HepG2 (cell line): Measurements from ENCODE around the gene MCC. TPM values are rescaled to one million over a fixed set of nuclear protein-coding genes. Genes with fewer than 3 reads are reported as not detected.

Experiments
- ATAC-seq: fragments of 200-7000 bp; cut with Tn5 transposase; 3 replicates; pipeline ENCODE4 v1.9.1; 2020; ENCODE audit warnings: mild to moderate bottlenecking, moderate library complexity
- BruUV-seq: library from RNA; stranded (reverse); fragments of 400-500 nt; replicated peaks from 2 replicates; lab custom pipeline; 2021; lab: Mats Ljungman, UMichigan
- CTCF ChIA-PET: fragments of 300-600 bp; formaldehyde crosslinking; extraction: SDS; loops from one replicate; lab custom pipeline; 2021; ENCODE audit warnings: low total read pairs, inconsistent platforms, low intra/inter-chr PET ratio; lab: Yijun Ruan, JAX
- POLR2A ChIA-PET: fragments of 350-600 bp; sonication (Branson Sonifier 250); formaldehyde crosslinking; loops from one replicate; lab custom pipeline; 2020; ENCODE audit warnings: antibody characterized with exemption, inconsistent platforms; lab: Yijun Ruan, JAX
- DNase-seq: peaks from one replicate; pipeline ENCODE4 v3.0.0-alpha.2; 2015; ENCODE audit warnings: low spot score
- FAIRE-seq: peaks from 3 replicates; lab custom pipeline; 2011; peaks lifted over from hg19 to GRCh38; lab: Jason Lieb, UNC
- H2AFZ ChIP-seq: one replicate; pipeline ENCODE4 v1.6.1; 2011; ENCODE audit warnings: low read length, inconsistent platforms
- H3K27ac ChIP-seq: fragments of 300-600 bp; 3 replicates; pipeline ENCODE4 v1.8.0; 2011; ENCODE audit warnings: mixed run types, mild to moderate bottlenecking, mixed read lengths, low read length, inconsistent platforms; ENCODE audit not compliant: insufficient read depth; ENCODE audit errors: extremely low read length
- H3K27me3 ChIP-seq, 2 experiments: fragments of 200-600 bp in 1 of 2; 2 replicates in 1 of 2; 3 replicates in 1 of 2; pipeline versions ENCODE4 v1.6.0 to v1.8.0; 2011; ENCODE audit warnings: low read length in 2 of 2, mild to moderate bottlenecking in 2 of 2, moderate library complexity in 2 of 2, inconsistent platforms in 1 of 2; ENCODE audit not compliant: insufficient read depth in 2 of 2, control insufficient read depth in 1 of 2
- H3K36me3 ChIP-seq, 2 experiments: fragments of 200-600 bp in 1 of 2; replicated peaks in 1 of 2; 2 replicates in 1 of 2; 3 replicates in 1 of 2; pipeline versions ENCODE4 v1.5.1 to v1.8.0; 2011; ENCODE audit warnings: low read length in 2 of 2, inconsistent platforms in 1 of 2; ENCODE audit not compliant: insufficient read depth in 2 of 2, control insufficient read depth in 1 of 2
- H3K4me1 ChIP-seq: 2 replicates; pipeline ENCODE4 v1.5.1; 2012; ENCODE audit warnings: low read length, inconsistent platforms; ENCODE audit not compliant: insufficient read depth
- H3K4me2 ChIP-seq: 2 replicates; pipeline ENCODE4 v1.6.0; 2011; ENCODE audit warnings: low read depth, low read length, inconsistent platforms
- H3K4me3 ChIP-seq, 3 experiments: fragments of 200-600 bp in 1 of 3; sonication (generic), shearing (Covaris generic) in 1 of 3; replicated peaks in 1 of 3; 2 replicates each; pipeline ENCODE4 v1.5.1; 2011 to 2016; ENCODE audit warnings: low read length in 3 of 3, inconsistent platforms in 2 of 3, low read depth in 2 of 3, mild to moderate bottlenecking in 2 of 3, control low read depth in 1 of 3, mixed read lengths in 1 of 3; ENCODE audit not compliant: insufficient read depth in 1 of 3
- H3K79me2 ChIP-seq: one replicate; pipeline ENCODE4 v1.6.1; 2011; ENCODE audit warnings: low read length, inconsistent platforms; ENCODE audit not compliant: insufficient read depth
- H3K9ac ChIP-seq: 2 replicates; pipeline ENCODE4 v1.6.0; 2011; ENCODE audit warnings: mild to moderate bottlenecking, low read depth, low read length, inconsistent platforms; ENCODE audit not compliant: insufficient read depth
- H3K9me3 ChIP-seq: 2 replicates; pipeline ENCODE4 v1.5.1; 2012; ENCODE audit warnings: mild to moderate bottlenecking, low read length
- H4K20me1 ChIP-seq: 2 replicates; pipeline ENCODE4 v1.6.0; 2011; ENCODE audit warnings: inconsistent platforms, mild to moderate bottlenecking, low read length, moderate library complexity; ENCODE audit not compliant: insufficient read depth
- CHD2 ChIP-seq: IDR thresholded peaks from 2 replicates; pipeline ENCODE4 v1.6.1; 2011; ENCODE audit warnings: low read depth, low read length, improper control_type of control experiment
- KDM3A ChIP-seq: IDR thresholded peaks from 2 replicates; pipeline ENCODE4 v1.6.1; 2018; ENCODE audit warnings: low read depth, missing compliant biosample characterization
- MAFF ChIP-seq: IDR thresholded peaks from 2 replicates; pipeline ENCODE4 v1.6.1; 2011; ENCODE audit warnings: low read depth, low read length, improper control_type of control experiment
- REPIN1 ChIP-seq: sonication (generic); formaldehyde crosslinking; IDR thresholded peaks from 2 replicates; pipeline ENCODE4 v1.8.0; 2022; ENCODE audit warnings: missing genetic modification reagents, low read depth, mild to moderate bottlenecking, borderline replicate concordance
- RNF2 ChIP-seq: fragments of 450-650 bp; conservative IDR thresholded peaks from 2 replicates; pipeline ENCODE4 v1.6.1; 2016; ENCODE audit warnings: low read depth
- SRSF9 ChIP-seq: fragments of 200-400 bp; formaldehyde crosslinking; IDR thresholded peaks from 2 replicates; pipeline ENCODE4 v1.6.1; 2018; ENCODE audit warnings: borderline replicate concordance, mild to moderate bottlenecking, low read depth, low read length; ENCODE audit not compliant: insufficient read depth, poor library complexity, severe bottlenecking
- TRIM24 ChIP-seq: sonication (generic); formaldehyde crosslinking; IDR thresholded peaks from 2 replicates; pipeline ENCODE4 v1.8.0; 2022; ENCODE audit warnings: mild to moderate bottlenecking, missing genetic modification reagents
- ZFP36L2 ChIP-seq: sonication (generic); formaldehyde crosslinking; IDR thresholded peaks from 2 replicates; pipeline ENCODE4 v1.4.0; 2020; ENCODE audit warnings: missing genetic modification reagents
- ZNF263 ChIP-seq: sonication (generic); formaldehyde crosslinking; IDR thresholded peaks from 2 replicates; pipeline ENCODE4 v1.4.0; 2020; ENCODE audit warnings: missing genetic modification reagents
- ZNF629 ChIP-seq: sonication (generic); formaldehyde crosslinking; conservative IDR thresholded peaks from 2 replicates; pipeline ENCODE4 v1.5.0; 2020; ENCODE audit warnings: missing genetic modification reagents
- ZNF773 ChIP-seq: sonication (generic); formaldehyde crosslinking; IDR thresholded peaks from 2 replicates; pipeline ENCODE4 v1.4.0; 2020; ENCODE audit warnings: missing genetic modification reagents, borderline replicate concordance
- WGBS: methylation state at CpG from one replicate; pipeline ENCODE4 v1.1.6; 2017; ENCODE audit warnings: low lambda C conversion rate; 5-methylcytosine and 5-hydroxymethylcytosine counted together
- in situ Hi-C: cut with HindIII; loops from 2 replicates; pipeline ENCODE4 v1.10.0; 2017; ENCODE audit warnings: low pct_unique_long_range_greater_than_20kb; ENCODE audit not compliant: extremely low pct_ligation_motif_present
- intact Hi-C: fragments of 100-400 bp; cut with micrococcal nuclease; formaldehyde crosslinking; loops from one replicate; pipeline ENCODE4 v1.10.0; 2022; ENCODE audit not compliant: unreplicated experiment
- polyA plus RNA-seq, 8 experiments: library from polyadenylated mRNA; depleted of rRNA in 3 of 8; stranded (reverse) in 7 of 8; unstranded in 1 of 8; fragments of >200 nt; fragmentation: Illumina TruSeq in 4 of 8; extraction: Trizol in 4 of 8; gene quantifications; 2 replicates each; pipeline versions ENCODE4 v1.2.1 to v1.2.3, GENCODE V29; 2011 to 2016; ENCODE audit warnings: low read depth in 4 of 8, missing spikeins in 1 of 8, mixed read lengths in 1 of 8; ENCODE audit not compliant: insufficient read depth in 1 of 8
- total RNA-seq, 5 experiments: library from RNA; depleted of rRNA; stranded (reverse); fragments of >200 nt; fragmentation: Illumina TruSeq; extraction: Trizol; gene quantifications; 2 replicates each; pipeline ENCODE4 v1.2.3, GENCODE V29; 2016; ENCODE audit warnings: low read depth in 1 of 5
- TF ChIP-seq, protein P1 (sequence below): sonication (generic); formaldehyde crosslinking; IDR thresholded peaks from 2 replicates; pipeline ENCODE4 v1.9.0; 2022; ENCODE audit warnings: low read depth, missing genetic modification reagents
- TF ChIP-seq, protein P2 (sequence below): sonication (generic); formaldehyde crosslinking; IDR thresholded peaks from 2 replicates; pipeline ENCODE4 v1.4.0; 2020; ENCODE audit warnings: missing genetic modification reagents
- TF ChIP-seq, protein P3 (sequence below): sonication (generic); formaldehyde crosslinking; IDR thresholded peaks from 2 replicates; pipeline ENCODE4 v1.5.0; 2020; ENCODE audit warnings: mild to moderate bottlenecking, missing genetic modification reagents

MCC gene
- total and polyA plus RNA-seq, 2 of the 13 experiments (the other 11 are each of a cell fraction or from before 2014, with no cell fraction given), result 0.55 to 2.4 TPM

DNA sequence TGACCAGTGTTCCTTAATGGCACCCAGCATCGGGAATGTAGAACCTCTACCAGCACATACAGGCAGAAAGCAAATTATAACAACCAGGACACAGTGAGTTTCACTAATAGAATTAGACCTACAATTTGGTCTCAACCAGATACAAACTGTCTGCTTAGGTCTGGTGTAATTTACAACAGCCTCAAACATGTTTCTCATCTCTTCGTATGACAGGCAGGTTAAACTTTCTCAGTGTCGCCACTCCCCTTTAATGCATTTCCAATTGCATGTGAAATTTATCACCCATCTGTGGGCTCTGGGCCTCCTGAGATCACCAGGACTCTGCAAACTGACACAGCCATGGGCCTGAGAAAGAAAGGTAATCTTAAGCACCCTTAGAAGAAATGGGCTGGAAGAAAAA, 293.0 kb downstream of the MCC start:
- Histone ChIP-seq H3K9ac (no peak overlapping the region), H3K4me1 (peaks cover 12% of the 10 kb centered on the region), H3K27ac (no peak overlapping the region), H3K4me2 (no peak overlapping the region), H4K20me1 (no peaks in the 10 kb centered on the region), H3K79me2 (no peaks in the 10 kb centered on the region), H2AFZ (no peak overlapping the region), H3K27me3 (no peaks in the 10 kb centered on the region; a peak in 1 of 5 replicates), H3K4me3 (no peak overlapping the region), H3K9me3 (peaks cover 6% of the 10 kb centered on the region), H3K36me3 (no peaks in the 10 kb centered on the region)
- ChIA-PET CTCF (no interaction called here), POLR2A (no interaction called here)
- BruUV-seq, result no TSS peak
- FAIRE-seq (no peak), ATAC-seq (no peak), DNase-seq (no peak)
- in situ Hi-C loops (no loop called here), intact Hi-C loops (no loop called here)
- WGBS, result 100% methylated on average over 2 of the region's 3 CpGs
- no peak for TF ChIP-seq ZNF773 (CRISPR knock-in tag)
- TF ChIP-seq, protein P1, sequence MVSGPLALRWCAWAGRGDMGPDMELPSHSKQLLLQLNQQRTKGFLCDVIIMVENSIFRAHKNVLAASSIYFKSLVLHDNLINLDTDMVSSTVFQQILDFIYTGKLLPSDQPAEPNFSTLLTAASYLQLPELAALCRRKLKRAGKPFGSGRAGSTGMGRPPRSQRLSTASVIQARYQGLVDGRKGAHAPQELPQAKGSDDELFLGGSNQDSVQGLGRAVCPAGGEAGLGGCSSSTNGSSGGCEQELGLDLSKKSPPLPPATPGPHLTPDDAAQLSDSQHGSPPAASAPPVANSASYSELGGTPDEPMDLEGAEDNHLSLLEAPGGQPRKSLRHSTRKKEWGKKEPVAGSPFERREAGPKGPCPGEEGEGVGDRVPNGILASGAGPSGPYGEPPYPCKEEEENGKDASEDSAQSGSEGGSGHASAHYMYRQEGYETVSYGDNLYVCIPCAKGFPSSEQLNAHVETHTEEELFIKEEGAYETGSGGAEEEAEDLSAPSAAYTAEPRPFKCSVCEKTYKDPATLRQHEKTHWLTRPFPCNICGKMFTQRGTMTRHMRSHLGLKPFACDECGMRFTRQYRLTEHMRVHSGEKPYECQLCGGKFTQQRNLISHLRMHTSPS (CRISPR knock-in tag), result no peak
- no peak for TF ChIP-seq ZFP36L2 (CRISPR knock-in tag)
- TF ChIP-seq, protein P2, sequence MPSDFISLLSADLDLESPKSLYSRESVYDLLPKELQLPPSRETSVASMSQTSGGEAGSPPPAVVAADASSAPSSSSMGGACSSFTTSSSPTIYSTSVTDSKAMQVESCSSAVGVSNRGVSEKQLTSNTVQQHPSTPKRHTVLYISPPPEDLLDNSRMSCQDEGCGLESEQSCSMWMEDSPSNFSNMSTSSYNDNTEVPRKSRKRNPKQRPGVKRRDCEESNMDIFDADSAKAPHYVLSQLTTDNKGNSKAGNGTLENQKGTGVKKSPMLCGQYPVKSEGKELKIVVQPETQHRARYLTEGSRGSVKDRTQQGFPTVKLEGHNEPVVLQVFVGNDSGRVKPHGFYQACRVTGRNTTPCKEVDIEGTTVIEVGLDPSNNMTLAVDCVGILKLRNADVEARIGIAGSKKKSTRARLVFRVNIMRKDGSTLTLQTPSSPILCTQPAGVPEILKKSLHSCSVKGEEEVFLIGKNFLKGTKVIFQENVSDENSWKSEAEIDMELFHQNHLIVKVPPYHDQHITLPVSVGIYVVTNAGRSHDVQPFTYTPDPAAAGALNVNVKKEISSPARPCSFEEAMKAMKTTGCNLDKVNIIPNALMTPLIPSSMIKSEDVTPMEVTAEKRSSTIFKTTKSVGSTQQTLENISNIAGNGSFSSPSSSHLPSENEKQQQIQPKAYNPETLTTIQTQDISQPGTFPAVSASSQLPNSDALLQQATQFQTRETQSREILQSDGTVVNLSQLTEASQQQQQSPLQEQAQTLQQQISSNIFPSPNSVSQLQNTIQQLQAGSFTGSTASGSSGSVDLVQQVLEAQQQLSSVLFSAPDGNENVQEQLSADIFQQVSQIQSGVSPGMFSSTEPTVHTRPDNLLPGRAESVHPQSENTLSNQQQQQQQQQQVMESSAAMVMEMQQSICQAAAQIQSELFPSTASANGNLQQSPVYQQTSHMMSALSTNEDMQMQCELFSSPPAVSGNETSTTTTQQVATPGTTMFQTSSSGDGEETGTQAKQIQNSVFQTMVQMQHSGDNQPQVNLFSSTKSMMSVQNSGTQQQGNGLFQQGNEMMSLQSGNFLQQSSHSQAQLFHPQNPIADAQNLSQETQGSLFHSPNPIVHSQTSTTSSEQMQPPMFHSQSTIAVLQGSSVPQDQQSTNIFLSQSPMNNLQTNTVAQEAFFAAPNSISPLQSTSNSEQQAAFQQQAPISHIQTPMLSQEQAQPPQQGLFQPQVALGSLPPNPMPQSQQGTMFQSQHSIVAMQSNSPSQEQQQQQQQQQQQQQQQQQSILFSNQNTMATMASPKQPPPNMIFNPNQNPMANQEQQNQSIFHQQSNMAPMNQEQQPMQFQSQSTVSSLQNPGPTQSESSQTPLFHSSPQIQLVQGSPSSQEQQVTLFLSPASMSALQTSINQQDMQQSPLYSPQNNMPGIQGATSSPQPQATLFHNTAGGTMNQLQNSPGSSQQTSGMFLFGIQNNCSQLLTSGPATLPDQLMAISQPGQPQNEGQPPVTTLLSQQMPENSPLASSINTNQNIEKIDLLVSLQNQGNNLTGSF, result no peak
- TF ChIP-seq, protein P3, sequence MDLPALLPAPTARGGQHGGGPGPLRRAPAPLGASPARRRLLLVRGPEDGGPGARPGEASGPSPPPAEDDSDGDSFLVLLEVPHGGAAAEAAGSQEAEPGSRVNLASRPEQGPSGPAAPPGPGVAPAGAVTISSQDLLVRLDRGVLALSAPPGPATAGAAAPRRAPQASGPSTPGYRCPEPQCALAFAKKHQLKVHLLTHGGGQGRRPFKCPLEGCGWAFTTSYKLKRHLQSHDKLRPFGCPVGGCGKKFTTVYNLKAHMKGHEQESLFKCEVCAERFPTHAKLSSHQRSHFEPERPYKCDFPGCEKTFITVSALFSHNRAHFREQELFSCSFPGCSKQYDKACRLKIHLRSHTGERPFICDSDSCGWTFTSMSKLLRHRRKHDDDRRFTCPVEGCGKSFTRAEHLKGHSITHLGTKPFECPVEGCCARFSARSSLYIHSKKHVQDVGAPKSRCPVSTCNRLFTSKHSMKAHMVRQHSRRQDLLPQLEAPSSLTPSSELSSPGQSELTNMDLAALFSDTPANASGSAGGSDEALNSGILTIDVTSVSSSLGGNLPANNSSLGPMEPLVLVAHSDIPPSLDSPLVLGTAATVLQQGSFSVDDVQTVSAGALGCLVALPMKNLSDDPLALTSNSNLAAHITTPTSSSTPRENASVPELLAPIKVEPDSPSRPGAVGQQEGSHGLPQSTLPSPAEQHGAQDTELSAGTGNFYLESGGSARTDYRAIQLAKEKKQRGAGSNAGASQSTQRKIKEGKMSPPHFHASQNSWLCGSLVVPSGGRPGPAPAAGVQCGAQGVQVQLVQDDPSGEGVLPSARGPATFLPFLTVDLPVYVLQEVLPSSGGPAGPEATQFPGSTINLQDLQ (CRISPR knock-in tag), result no peak
- TF ChIP-seq KDM3A (CRISPR knock-in tag), result no peak
- TF ChIP-seq ZNF629, result no peak
- TF ChIP-seq SRSF9, result no peak
- TF ChIP-seq RNF2, result no peak
- TF ChIP-seq MAFF, result no peak
- no peak for TF ChIP-seq ZNF263 (CRISPR knock-in tag)
- TF ChIP-seq CHD2, result no peak
- no peak for TF ChIP-seq TRIM24
- no peak for TF ChIP-seq REPIN1 (CRISPR knock-in tag)
